HPDE6-E6E7 (cell line): ENCODE results near the gene SCML2.
"Not testable (repeated sequence)": the region's sequence is repeated elsewhere in the genome, so short reads cannot be mapped to it uniquely, and the experiment has no call there.

ENCODE experiments used
- DNase-seq: peaks from one replicate; pipeline ENCODE4 v3.0.0; 2011; ENCODE audit warnings: missing footprints; ENCODE audit errors: extremely low spot score

SCML2 gene

GRCh38 chrX:18271309-18271708 is 83.2 kb downstream of the SCML2 start:
- no peak for DNase-seq

GRCh38 chrX:18255059-18255458 is 99.4 kb downstream of the SCML2 start:
- no peak for DNase-seq

- DNase-seq = no peak
Observed at GRCh38 chrX:18252644-18253359, 101.7 kb downstream of the SCML2 start.

GRCh38 chrX:18229646-18230045 is 124.8 kb downstream of the SCML2 start:
- DNase-seq = not testable (repeated sequence)

- DNase-seq = no peak
Observed at GRCh38 chrX:18228069-18228468, 126.4 kb downstream of the SCML2 start.

GRCh38 chrX:18227458-18227857 is 127.0 kb downstream of the SCML2 start:
- no peak for DNase-seq

- DNase-seq = no peak
Observed at GRCh38 chrX:18220786-18221185, 133.7 kb downstream of the SCML2 start, which contains the start of gene BEND2. BEND2 (minus strand) TSS chrX:18220886; CDS start chrX:18220750, 136 bp downstream.

GRCh38 chrX:18210470-18210869 is 144.0 kb downstream of the SCML2 start:
- no peak for DNase-seq

GRCh38 chrX:18206657-18207056 is 147.8 kb downstream of the SCML2 start:
- DNase-seq = no peak

- no peak for DNase-seq
Observed at GRCh38 chrX:18203631-18204030, 150.9 kb downstream of the SCML2 start.

- no peak for DNase-seq
Observed at GRCh38 chrX:18194688-18195087, 159.8 kb downstream of the SCML2 start.
